ENCODE results near the gene PRAMEF9.
"Not testable (repeated sequence)": the region's sequence is repeated elsewhere in the genome, so short reads cannot be mapped to it uniquely, and the experiment has no call there.

Gene PRAMEF9

DNA sequence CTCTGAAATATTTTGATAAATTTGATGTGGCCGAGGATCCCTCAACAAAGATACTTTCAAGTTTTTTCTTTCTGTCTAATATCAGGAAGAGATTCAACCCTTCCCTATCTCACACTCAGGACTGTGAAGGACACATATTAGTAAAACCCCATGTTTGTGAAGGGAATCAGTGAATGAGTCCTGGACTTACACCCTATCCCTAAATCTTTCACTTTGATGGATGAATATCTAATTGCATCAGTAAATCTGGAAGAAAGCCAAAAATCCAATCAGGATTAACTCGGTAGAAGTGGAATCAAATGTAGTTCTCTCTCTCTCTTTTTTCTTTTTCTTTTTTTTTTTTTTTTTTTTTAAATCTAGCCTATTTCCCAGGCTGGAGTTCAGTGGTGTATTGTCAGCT lies at the start of gene PRAMEF9:
Gene PRAMEF9 (plus strand): TSS at position 301 of the 400 bp plus-strand sequence. CDS start 3,433 bp downstream, outside the sequence.
- not testable (repeated sequence) for DNase-seq

GRCh38 chr1:13155909-13156308 lies 15.7 kb upstream of the PRAMEF9 start, which contains the start of gene PRAMEF26:
Gene PRAMEF26, minus strand, starts transcription at chr1:13156009. Its CDS starts 2,914 bp downstream, at chr1:13153095.
- DNase-seq = not testable (repeated sequence)

- not testable (repeated sequence) for DNase-seq
Observed at GRCh38 chr1:13165531-13165930, 6.1 kb upstream of the PRAMEF9 start, which contains the start of gene HNRNPCL4. Gene HNRNPCL4, minus strand, starts transcription at chr1:13165631. Its CDS starts 164 bp downstream, at chr1:13165467.

GRCh38 chr1:13201309-13201708 lies 29.7 kb downstream of the PRAMEF9 start, which contains the start of gene PRAMEF13:
Gene PRAMEF13, minus strand, starts transcription at chr1:13201409. Its CDS starts 1,820 bp downstream, at chr1:13199589.
- DNase-seq = not testable (repeated sequence)

GRCh38 chr1:13208712-13209111 lies 37.1 kb downstream of the PRAMEF9 start:
- not testable (repeated sequence) for DNase-seq

- not testable (repeated sequence) for DNase-seq
Observed at GRCh38 chr1:13216619-13217018, 45.0 kb downstream of the PRAMEF9 start.

DNA sequence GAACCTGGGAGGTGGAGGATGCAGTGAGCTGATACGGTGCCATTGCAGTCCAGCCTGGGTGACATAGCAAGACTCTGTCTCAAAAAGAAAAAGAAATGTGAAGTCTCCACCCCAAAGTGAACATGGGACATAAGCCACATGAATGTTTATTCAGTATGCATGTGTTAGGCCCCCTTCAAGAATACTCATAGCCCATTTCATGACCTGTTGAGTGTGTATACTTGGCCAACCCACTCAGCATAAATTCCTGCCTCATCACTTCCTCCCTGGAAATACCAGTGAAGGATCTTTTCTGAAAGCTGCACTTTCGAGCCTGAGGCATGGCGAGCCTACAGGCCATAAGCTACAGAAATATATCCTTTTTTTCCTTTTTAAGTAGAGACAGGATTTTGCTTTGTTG lies 47.6 kb downstream of the PRAMEF9 start:
- DNase-seq = not testable (repeated sequence)

- DNase-seq = not testable (repeated sequence)
Observed at GRCh38 chr1:13222788-13223187, 51.1 kb downstream of the PRAMEF9 start.

DNA sequence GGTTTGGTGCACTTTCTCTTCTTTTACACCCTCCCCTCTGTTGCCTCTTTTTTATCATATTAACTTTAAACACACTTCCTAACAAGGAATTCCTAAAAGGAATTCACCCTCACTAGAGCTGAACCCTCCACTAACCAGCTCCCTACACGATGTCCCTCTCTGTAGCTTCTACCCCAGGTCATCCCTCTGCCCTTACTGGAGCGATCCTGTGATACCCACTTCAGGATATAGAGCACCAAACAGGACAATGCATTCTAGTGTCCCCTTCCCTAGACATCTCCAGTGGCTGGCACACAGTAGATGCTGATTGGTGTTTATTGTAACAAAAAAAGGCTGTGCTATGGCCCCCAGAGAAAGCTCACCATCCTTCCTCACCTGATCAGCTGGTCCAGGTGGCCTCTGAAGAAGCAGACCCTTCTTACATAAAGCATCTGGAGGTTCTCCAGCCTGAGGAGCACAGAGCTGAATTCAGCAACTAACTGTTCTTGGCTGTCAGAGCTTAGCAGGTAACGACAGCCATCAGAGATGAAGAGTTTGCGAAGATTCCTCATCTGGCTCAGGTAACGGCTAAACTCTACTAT lies 52.9 kb downstream of the PRAMEF9 start:
- no peak for DNase-seq

- not testable (repeated sequence) for DNase-seq
Observed at GRCh38 chr1:13225675-13226204, 54.1 kb downstream of the PRAMEF9 start, which contains the start of gene PRAMEF18. Gene PRAMEF18, minus strand, starts transcription at chr1:13226154. Its CDS starts 48 bp downstream, at chr1:13226106.

DNA sequence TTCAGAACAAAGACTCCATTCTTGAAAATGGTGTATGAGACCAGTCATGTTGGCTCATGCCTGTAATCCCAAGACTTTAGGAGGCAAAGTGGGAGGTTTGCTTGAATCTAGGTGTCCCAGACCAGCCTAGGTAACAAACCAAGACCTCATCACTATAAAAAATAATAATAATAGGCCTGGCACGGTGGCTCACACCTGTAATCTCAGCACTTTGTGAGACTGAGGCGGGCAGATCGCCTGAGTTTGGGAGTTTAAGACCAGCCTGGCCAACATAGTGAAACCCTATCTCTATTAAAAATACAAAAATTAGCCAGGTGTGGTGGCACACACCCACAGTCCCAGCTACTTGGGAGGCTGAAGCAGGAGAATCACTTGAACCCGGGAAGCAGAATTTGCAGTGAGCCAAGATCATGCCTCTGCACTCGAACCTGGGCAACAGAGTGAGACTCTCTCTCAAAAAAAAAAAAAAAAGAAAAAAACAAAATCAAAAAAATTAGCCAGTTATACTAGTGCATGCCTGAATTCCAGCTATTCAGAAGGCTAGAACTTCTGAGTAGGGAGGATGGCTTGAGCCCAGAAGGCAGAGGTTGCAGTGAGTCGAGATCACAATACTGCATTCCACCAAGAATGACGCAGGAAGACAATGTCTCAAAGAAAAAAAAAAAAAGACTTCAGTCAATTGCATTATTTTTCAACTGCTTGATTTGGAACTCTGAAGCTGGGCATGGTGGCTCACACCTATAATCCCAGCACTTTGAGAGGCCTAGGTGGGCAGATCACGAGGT lies 55.8 kb downstream of the PRAMEF9 start:
- not testable (repeated sequence) for DNase-seq

DNA sequence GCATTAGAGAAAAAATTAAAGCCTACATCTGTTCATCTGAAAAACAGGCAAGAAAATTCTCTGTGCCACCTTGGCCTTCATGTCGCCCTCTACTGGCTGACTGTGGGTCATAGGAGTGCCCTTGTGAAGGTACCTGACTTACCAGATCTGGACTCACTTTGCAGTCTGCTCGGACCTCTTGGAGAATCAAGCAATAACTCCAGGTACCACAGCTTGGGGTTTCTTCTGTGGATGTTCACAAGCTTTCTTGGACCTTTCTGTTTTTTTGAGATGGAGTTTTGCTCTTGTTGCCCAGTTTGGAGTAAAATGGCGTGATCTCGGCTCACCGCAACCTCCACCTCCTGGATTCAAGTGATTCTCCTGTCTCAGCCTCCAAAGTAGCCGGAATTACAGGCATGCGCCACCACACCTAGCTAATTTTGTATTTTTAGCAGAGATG lies 56.7 kb downstream of the PRAMEF9 start:
- DNase-seq = no peak

Data from NCI-H1417 treated with DMSO at 0.1 percent for 48 hours (cell line).